ENCODE data around the gene CBS.

Gene CBS

GRCh38 chr21:43024439-43025136, 51.0 kb downstream of the CBS start:
- ChIA-PET POLR2A (no interaction called here), CTCF (no interaction called here)
- no peak for TF ChIP-seq CTCF (IDR thresholded peaks at IDR 0.05; ENCODE audit: control extremely low read depth, extremely low read depth, low read depth, missing control alignments)
- DNase-seq (ENCODE audit: extremely low spot score), result no peak

GRCh38 chr21:43023175-43023574, 52.5 kb downstream of the CBS start:
- no peak for TF ChIP-seq CTCF (IDR thresholded peaks at IDR 0.05; ENCODE audit: control extremely low read depth, extremely low read depth, low read depth, missing control alignments)
- POLR2A ChIA-PET, result no interaction called here
- CTCF ChIA-PET, result no interaction called here
- no peak for DNase-seq (ENCODE audit: extremely low spot score)

GRCh38 chr21:43021756-43022600, 53.7 kb downstream of the CBS start:
- ChIA-PET CTCF (no interaction called here), POLR2A (no interaction called here)
- TF ChIP-seq CTCF (IDR thresholded peaks at IDR 0.05; ENCODE audit: control extremely low read depth, extremely low read depth, low read depth, missing control alignments), result no peak

GRCh38 chr21:43021191-43021590, 54.4 kb downstream of the CBS start:
- CTCF ChIA-PET, result no interaction called here
- POLR2A ChIA-PET, result no interaction called here
- no peak for DNase-seq (ENCODE audit: extremely low spot score)
- no peak for TF ChIP-seq CTCF (IDR thresholded peaks at IDR 0.05; ENCODE audit: control extremely low read depth, extremely low read depth, low read depth, missing control alignments)

More at GRCh38 chr21:43021756-43022600, 53.7 kb downstream of the CBS start:
- no peak for DNase-seq (ENCODE audit: extremely low spot score)

- ChIA-PET CTCF (no interaction called here), POLR2A (no interaction called here)
- TF ChIP-seq CTCF (IDR thresholded peaks at IDR 0.05; ENCODE audit: control extremely low read depth, extremely low read depth, low read depth, missing control alignments), result no peak
- no peak for DNase-seq (ENCODE audit: extremely low spot score)
Observed at GRCh38 chr21:43020771-43021170, 54.9 kb downstream of the CBS start.

- POLR2A ChIA-PET, result no interaction called here
- no peak for DNase-seq (ENCODE audit: extremely low spot score)
- TF ChIP-seq CTCF (IDR thresholded peaks at IDR 0.05; ENCODE audit: control extremely low read depth, extremely low read depth, low read depth, missing control alignments), result no peak
- CTCF ChIA-PET, result no interaction called here
Observed at GRCh38 chr21:43020177-43020576, 55.5 kb downstream of the CBS start.
